ENCODE results near the gene GLIPR2. TPM values are rescaled to one million over a fixed set of nuclear protein-coding genes. Genes with fewer than 3 reads are reported as not detected.

Gene GLIPR2
- total and polyA plus RNA-seq, 2 of the 13 experiments (the other 11 are each of a cell fraction or from before 2014, with no cell fraction given) = 0.08 to 0.42 TPM

DNA sequence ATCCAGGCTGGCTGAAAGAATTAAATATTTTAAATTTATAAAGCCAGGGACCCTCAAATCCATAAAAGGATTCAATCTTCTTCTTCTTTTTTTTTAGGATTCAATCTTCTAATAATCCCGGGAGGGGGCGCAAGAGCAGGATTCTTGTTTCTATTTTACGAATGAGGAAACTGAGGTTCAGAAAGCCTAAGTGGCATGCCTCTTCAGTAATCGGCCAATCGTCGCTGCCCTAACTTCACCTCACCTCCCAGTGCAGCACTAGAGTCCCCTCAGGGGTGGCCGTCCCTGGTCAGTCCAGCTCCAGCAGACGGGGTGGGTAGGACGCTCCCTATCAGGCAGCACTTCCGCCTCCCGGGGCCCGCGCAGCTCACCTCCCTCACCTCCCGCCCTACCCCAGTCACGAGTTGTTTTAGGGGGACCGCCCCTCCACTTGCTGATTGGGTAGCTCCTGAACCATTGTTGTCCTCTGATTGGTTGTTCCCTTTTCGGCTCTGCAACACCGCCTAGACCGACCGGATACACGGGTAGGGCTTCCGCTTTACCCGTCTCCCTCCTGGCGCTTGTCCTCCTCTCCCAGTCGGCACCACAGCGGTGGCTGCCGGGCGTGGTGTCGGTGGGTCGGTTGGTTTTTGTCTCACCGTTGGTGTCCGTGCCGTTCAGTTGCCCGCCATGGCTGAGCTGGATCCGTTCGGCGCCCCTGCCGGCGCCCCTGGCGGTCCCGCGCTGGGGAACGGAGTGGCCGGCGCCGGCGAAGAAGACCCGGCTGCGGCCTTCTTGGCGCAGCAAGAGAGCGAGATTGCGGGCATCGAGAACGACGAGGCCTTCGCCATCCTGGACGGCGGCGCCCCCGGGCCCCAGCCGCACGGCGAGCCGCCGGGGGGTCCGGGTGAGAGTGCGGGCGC is 54.1 kb downstream of the GLIPR2 start, which contains the start of gene CLTA (continued):
- TF ChIP-seq AFF4 (CRISPR knock-in tag; IDR thresholded peaks at IDR 0.05) (0 out of 2 replicates have a peak, but pooled peaks have one; percentile 54), DMAP1 (CRISPR knock-in tag; IDR thresholded peaks at IDR 0.05) (peak; percentile 76; the same call in 1 of the 2 replicates), ZNF598 (CRISPR knock-in tag; IDR thresholded peaks at IDR 0.05; ENCODE audit: borderline replicate concordance) (peak; percentile 86; the same call in 1 of the 2 replicates), ELF3 (CRISPR knock-in tag; IDR thresholded peaks at IDR 0.05) (peak; percentile 96), ZNF557 (CRISPR knock-in tag; IDR thresholded peaks at IDR 0.05) (0 out of 2 replicates have a peak, but pooled peaks have one; percentile 67), PAWR (CRISPR knock-in tag; IDR thresholded peaks at IDR 0.05; ENCODE audit: borderline replicate concordance) (peak; percentile 87; the same call in 1 of the 2 replicates), CENPT (CRISPR knock-in tag; IDR thresholded peaks at IDR 0.05; ENCODE audit: low read depth) (no peak), MTA1 (CRISPR knock-in tag; IDR thresholded peaks at IDR 0.05; ENCODE audit: borderline replicate concordance) (no peak; the same call in 1 of the 2 replicates), GTF3A (CRISPR knock-in tag; conservative IDR thresholded peaks at IDR 0.05) (peak; percentile 83; the same call in 1 of the 2 replicates), ZNF674 (CRISPR knock-in tag; IDR thresholded peaks at IDR 0.05; ENCODE audit: low read depth) (no peak), ZNF563 (CRISPR knock-in tag; IDR thresholded peaks at IDR 0.05) (peak; percentile 73; the same call in 1 of the 2 replicates), ZNF549 (CRISPR knock-in tag; IDR thresholded peaks at IDR 0.05) (no peak), KDM1A (CRISPR knock-in tag; IDR thresholded peaks at IDR 0.05) (no peak), ZMYM2 (CRISPR knock-in tag; IDR thresholded peaks at IDR 0.05) (peak; percentile 59), ZNF839 (CRISPR knock-in tag; IDR thresholded peaks at IDR 0.05; ENCODE audit: borderline replicate concordance) (no peak), CEBPG (CRISPR knock-in tag; IDR thresholded peaks at IDR 0.05) (peak; percentile 27; the same call in 1 of the 2 replicates), SCMH1 (CRISPR knock-in tag; IDR thresholded peaks at IDR 0.05; ENCODE audit: borderline replicate concordance) (no peak), ZNF446 (CRISPR knock-in tag; IDR thresholded peaks at IDR 0.05) (0 out of 2 replicates have a peak, but pooled peaks have one; percentile 60), ZNF878 (CRISPR knock-in tag; IDR thresholded peaks at IDR 0.05) (no peak), NFE2L2 (IDR thresholded peaks at IDR 0.05; ENCODE audit: low read length) (no peak), ZNF607 (CRISPR knock-in tag; IDR thresholded peaks at IDR 0.05; ENCODE audit: borderline replicate concordance) (no peak), KMT2A (CRISPR knock-in tag; IDR thresholded peaks at IDR 0.05) (peak; percentile 96)
- TF ChIP-seq, protein P1, sequence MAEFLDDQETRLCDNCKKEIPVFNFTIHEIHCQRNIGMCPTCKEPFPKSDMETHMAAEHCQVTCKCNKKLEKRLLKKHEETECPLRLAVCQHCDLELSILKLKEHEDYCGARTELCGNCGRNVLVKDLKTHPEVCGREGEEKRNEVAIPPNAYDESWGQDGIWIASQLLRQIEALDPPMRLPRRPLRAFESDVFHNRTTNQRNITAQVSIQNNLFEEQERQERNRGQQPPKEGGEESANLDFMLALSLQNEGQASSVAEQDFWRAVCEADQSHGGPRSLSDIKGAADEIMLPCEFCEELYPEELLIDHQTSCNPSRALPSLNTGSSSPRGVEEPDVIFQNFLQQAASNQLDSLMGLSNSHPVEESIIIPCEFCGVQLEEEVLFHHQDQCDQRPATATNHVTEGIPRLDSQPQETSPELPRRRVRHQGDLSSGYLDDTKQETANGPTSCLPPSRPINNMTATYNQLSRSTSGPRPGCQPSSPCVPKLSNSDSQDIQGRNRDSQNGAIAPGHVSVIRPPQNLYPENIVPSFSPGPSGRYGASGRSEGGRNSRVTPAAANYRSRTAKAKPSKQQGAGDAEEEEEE (CRISPR knock-in tag; IDR thresholded peaks at IDR 0.05; ENCODE audit: borderline replicate concordance) = no peak
- TF ChIP-seq, protein P2, sequence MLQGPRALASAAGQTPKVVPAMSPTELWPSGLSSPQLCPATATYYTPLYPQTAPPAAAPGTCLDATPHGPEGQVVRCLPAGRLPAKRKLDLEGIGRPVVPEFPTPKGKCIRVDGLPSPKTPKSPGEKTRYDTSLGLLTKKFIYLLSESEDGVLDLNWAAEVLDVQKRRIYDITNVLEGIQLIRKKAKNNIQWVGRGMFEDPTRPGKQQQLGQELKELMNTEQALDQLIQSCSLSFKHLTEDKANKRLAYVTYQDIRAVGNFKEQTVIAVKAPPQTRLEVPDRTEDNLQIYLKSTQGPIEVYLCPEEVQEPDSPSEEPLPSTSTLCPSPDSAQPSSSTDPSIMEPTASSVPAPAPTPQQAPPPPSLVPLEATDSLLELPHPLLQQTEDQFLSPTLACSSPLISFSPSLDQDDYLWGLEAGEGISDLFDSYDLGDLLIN (CRISPR knock-in tag; IDR thresholded peaks at IDR 0.05; ENCODE audit: borderline replicate concordance) = peak; percentile 76; the same call in 1 of the 2 replicates
